Karpas-422 (cell line): Measurements from ENCODE around the gene JOSD2. TPM values are rescaled to one million over a fixed set of nuclear protein-coding genes. Genes with fewer than 3 reads are reported as not detected.

ENCODE experiments used
- DNase-seq: peaks from one replicate; pipeline ENCODE4 v3.0.0-alpha.2; 2015
- H2AFZ ChIP-seq: fragments of 200-600 bp; sonication (generic); 2 replicates; pipeline ENCODE4 v1.6.1; 2014; ENCODE audit warnings: antibody characterized with exemption, low read length, mixed read lengths
- H3K27ac ChIP-seq: fragments of 200-600 bp; sonication (generic); 2 replicates; pipeline ENCODE4 v1.5.1; 2014; ENCODE audit warnings: mild to moderate bottlenecking, low read length, moderate library complexity
- H3K27me3 ChIP-seq: fragments of 200-600 bp; sonication (generic); 2 replicates; pipeline ENCODE4 v1.6.1; 2014; ENCODE audit warnings: low read length, mixed read lengths
- H3K36me3 ChIP-seq: fragments of 200-600 bp; sonication (generic); 2 replicates; pipeline ENCODE4 v1.6.1; 2014; ENCODE audit warnings: low read length, mixed read lengths; ENCODE audit not compliant: insufficient read depth
- H3K4me1 ChIP-seq: fragments of 200-600 bp; sonication (generic); 2 replicates; pipeline ENCODE4 v1.6.1; 2014; ENCODE audit warnings: mild to moderate bottlenecking, low read length, mixed read lengths
- H3K4me2 ChIP-seq: fragments of 200-600 bp; sonication (generic); 2 replicates; pipeline ENCODE4 v1.6.1; 2014; ENCODE audit warnings: low read length, low read depth, mild to moderate bottlenecking; ENCODE audit not compliant: poor library complexity, severe bottlenecking
- H3K4me3 ChIP-seq: fragments of 200-600 bp; sonication (generic); 2 replicates; pipeline ENCODE4 v1.5.1; 2014; ENCODE audit warnings: mild to moderate bottlenecking, antibody characterized with exemption, low read length, mixed read lengths
- H3K79me2 ChIP-seq: fragments of 200-600 bp; sonication (generic); 2 replicates; pipeline ENCODE4 v1.6.1; 2014; ENCODE audit warnings: mild to moderate bottlenecking, low read length, mixed read lengths
- H3K9ac ChIP-seq: fragments of 200-600 bp; sonication (generic); 2 replicates; pipeline ENCODE4 v1.6.0; 2014; ENCODE audit warnings: low read length
- H3K9me2 ChIP-seq: fragments of 200-600 bp; sonication (generic), shearing (Covaris generic); replicated peaks from 2 replicates; pipeline ENCODE4 v1.6.0; 2014; ENCODE audit warnings: mild to moderate bottlenecking, low read length, moderate library complexity; ENCODE audit not compliant: insufficient read depth
- H3K9me3 ChIP-seq: fragments of 300-700, 200-600 bp; sonication (generic); 2 replicates; pipeline ENCODE4 v1.6.1; 2014; ENCODE audit warnings: low read length, mixed read lengths
- H4K20me1 ChIP-seq: fragments of 200-600 bp; sonication (generic); 2 replicates; pipeline ENCODE4 v1.6.1; 2014; ENCODE audit warnings: mild to moderate bottlenecking, antibody characterized with exemption, low read length, low read depth; ENCODE audit not compliant: insufficient read depth
- total RNA-seq: library from RNA; depleted of rRNA; stranded (reverse); fragments of >200 nt; shearing (Covaris generic); gene quantifications from 2 replicates; pipeline ENCODE4 v1.2.3, GENCODE V29; 2014; ENCODE audit warnings: low replicate concordance; rRNA removed

JOSD2 gene
- total RNA-seq, result 15.8 and 42.3 TPM in 2 replicates

DNA sequence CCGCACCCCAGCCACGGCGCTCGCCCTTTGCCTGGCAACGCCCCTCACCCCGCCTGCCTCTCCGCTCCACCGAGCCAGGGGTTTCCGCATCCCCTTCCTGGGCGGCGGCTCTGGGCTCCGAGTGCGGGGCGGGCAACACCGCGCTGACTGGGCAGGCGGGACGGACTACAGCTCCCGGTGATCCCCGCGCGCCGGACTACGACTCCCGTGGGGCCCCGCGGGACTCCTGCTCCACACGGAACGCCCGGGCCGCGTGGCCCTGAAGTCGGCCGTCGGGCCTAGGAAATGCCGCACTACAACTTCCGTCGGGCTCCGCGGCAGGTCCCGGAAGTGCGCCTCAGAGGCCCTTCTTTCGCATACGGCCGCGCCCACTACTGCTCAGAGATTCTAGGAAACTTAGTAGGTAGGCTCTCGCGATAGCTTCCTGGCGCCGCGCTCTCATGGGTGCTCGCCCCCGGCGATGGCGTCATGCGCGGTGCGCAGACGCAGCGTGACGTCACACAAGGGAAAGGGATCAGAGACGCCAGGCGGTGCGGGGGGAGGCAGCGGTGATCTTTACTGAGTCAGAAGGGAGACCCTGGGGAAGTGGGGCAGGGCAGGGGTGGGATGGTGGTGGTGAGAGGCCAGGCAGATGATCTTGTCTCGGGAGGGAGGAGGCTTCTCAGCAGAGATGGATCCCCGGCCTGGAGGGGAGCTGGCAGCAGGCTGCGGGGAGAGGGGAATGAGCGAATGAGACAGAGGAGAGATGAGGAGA lies at the start of gene JOSD2:
TSS of gene JOSD2 (minus strand) at position 123 of the 754 bp plus-strand sequence. CDS start 760 bp downstream, outside the sequence.
- Histone ChIP-seq H3K27ac (peak within 1 kb of the TSS; percentile 12; the same call in 1 of the 2 replicates), H3K9me3 (no peaks in the 10 kb centered on the region), H3K9ac (peak within 1 kb of the TSS; percentile 78), H3K4me1 (peaks cover 16% of the 10 kb centered on the region), H3K4me2 (peak within 1 kb of the TSS; percentile 78), H3K79me2 (no peaks in the 10 kb centered on the region; the same call in 1 of the 2 replicates), H3K27me3 (no peaks in the 10 kb centered on the region), H4K20me1 (no peaks in the 10 kb centered on the region), H3K4me3 (peak within 1 kb of the TSS; percentile 77), H3K36me3 (no peaks in the 10 kb centered on the region), H3K9me2 (no peaks in the 10 kb centered on the region), H2AFZ (peak within 1 kb of the TSS; percentile 66)
- peak; percentile 100 for DNase-seq

DNA sequence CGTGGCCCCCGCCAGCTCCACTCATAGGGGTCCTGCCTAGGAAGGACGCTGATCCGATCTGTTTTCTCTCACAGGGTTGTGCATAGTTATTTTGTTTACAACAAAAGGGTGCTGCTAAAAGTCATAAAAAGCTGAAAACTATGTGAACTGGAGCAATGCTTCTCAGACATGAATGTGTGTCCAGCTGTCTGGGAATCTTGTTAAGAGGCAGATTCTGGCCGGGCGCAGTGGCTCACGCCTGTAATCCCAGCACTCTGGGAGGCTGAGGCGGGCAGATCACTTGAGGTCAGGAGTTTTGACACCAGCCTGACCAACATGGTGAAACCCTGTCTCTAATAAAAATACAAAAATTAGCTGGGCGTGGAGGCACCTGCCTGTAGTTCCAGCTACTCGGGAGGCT lies 48.6 kb upstream of the JOSD2 start:
- H3K27me3 ChIP-seq, result no peaks in the 10 kb centered on the region
- no peak overlapping the region for H3K9ac ChIP-seq
- H3K9me2 ChIP-seq, result no peaks in the 10 kb centered on the region
- peaks cover 9% of the 10 kb centered on the region for H3K4me1 ChIP-seq
- H2AFZ ChIP-seq, result no peak overlapping the region
- no peak for DNase-seq
- no peaks in the 10 kb centered on the region for H3K79me2 ChIP-seq
- H3K9me3 ChIP-seq, result no peaks in the 10 kb centered on the region
- no peak overlapping the region for H3K4me3 ChIP-seq
- no peaks in the 10 kb centered on the region for H3K36me3 ChIP-seq
- H4K20me1 ChIP-seq, result peaks cover 8% of the 10 kb centered on the region; the same call in 1 of the 2 replicates
- no peak overlapping the region for H3K27ac ChIP-seq
- no peak overlapping the region for H3K4me2 ChIP-seq

DNA sequence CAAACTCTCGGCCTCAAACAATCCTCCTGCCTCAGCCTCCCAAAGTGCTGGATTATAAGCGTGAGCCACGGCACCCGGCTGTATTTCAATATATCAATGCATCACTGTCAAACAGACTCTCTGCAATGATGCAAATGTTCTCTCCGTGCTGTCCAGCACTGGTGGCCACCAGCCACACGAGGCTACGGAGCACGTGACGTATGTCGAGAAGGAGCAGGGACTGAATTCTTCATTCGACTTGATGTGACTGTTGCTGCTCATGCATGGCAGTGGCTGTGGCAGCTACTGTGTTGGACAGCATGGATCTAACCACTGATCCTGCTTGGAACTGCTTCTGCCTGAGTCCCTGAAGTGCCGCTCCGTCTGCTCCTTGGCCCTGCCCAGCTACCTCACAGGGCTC lies 47.5 kb upstream of the JOSD2 start:
- H2AFZ ChIP-seq, result no peak overlapping the region
- no peaks in the 10 kb centered on the region for H3K36me3 ChIP-seq
- no peak overlapping the region for H3K4me3 ChIP-seq
- no peaks in the 10 kb centered on the region for H3K27me3 ChIP-seq
- no peak overlapping the region for H3K27ac ChIP-seq
- no peak overlapping the region for H3K9ac ChIP-seq
- no peak for DNase-seq
- H3K9me2 ChIP-seq, result no peaks in the 10 kb centered on the region
- H3K9me3 ChIP-seq, result no peaks in the 10 kb centered on the region
- peaks cover 9% of the 10 kb centered on the region for H3K4me1 ChIP-seq
- H3K4me2 ChIP-seq, result no peak overlapping the region
- H3K79me2 ChIP-seq, result no peaks in the 10 kb centered on the region
- peaks cover 8% of the 10 kb centered on the region; the same call in 1 of the 2 replicates for H4K20me1 ChIP-seq

- no peaks in the 10 kb centered on the region for H3K9me2 ChIP-seq
- DNase-seq, result no peak
- no peak overlapping the region for H3K27ac ChIP-seq
- no peaks in the 10 kb centered on the region for H3K9me3 ChIP-seq
- peaks cover 8% of the 10 kb centered on the region; the same call in 1 of the 2 replicates for H4K20me1 ChIP-seq
- H3K79me2 ChIP-seq, result no peaks in the 10 kb centered on the region
- H3K4me1 ChIP-seq, result peaks cover 9% of the 10 kb centered on the region
- H3K9ac ChIP-seq, result no peak overlapping the region
- no peak overlapping the region for H2AFZ ChIP-seq
- H3K36me3 ChIP-seq, result no peaks in the 10 kb centered on the region
- no peak overlapping the region for H3K4me3 ChIP-seq
- H3K27me3 ChIP-seq, result no peaks in the 10 kb centered on the region
- no peak overlapping the region for H3K4me2 ChIP-seq
Measured at GRCh38 chr19:50558039-50558438, 47.0 kb upstream of the JOSD2 start.

DNA sequence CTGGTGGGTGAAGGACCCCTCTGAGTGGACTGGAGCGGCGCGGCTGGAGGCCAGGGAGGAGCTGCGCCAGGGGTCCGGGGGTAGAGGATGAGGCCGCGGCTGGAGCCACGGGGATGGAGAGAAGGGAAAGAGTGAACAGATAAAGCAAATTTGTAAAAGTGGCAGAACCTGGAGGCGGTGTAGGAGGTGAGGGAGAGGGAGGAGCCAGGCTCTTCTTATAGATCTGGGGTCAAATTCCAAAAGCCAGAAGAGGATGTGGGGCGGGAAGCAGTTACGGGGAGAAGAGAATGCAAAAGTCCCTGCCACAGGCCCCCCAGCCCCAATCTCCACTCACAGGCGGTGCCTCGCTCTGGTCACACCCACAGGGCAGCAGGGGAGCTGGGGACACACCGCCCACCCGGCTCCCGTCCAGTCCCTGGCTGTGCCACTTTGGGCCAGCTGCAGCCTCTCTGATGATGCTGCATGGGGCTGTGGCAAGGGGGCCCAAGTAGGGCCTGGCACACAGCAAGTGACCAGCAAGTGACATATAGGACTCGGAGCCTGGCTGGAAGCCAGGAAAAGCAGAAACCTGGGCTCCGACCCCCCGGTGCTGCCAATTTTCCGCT lies 46.1 kb upstream of the JOSD2 start:
- Histone ChIP-seq H3K27me3 (no peaks in the 10 kb centered on the region), H3K9me2 (no peaks in the 10 kb centered on the region), H3K9me3 (no peaks in the 10 kb centered on the region), H3K4me2 (no peak overlapping the region), H3K9ac (no peak overlapping the region), H4K20me1 (peaks cover 8% of the 10 kb centered on the region; the same call in 1 of the 2 replicates), H2AFZ (no peak overlapping the region), H3K4me1 (peaks cover 9% of the 10 kb centered on the region), H3K79me2 (no peaks in the 10 kb centered on the region), H3K4me3 (no peak overlapping the region), H3K36me3 (no peaks in the 10 kb centered on the region), H3K27ac (no peak overlapping the region)
- DNase-seq, result no peak

DNA sequence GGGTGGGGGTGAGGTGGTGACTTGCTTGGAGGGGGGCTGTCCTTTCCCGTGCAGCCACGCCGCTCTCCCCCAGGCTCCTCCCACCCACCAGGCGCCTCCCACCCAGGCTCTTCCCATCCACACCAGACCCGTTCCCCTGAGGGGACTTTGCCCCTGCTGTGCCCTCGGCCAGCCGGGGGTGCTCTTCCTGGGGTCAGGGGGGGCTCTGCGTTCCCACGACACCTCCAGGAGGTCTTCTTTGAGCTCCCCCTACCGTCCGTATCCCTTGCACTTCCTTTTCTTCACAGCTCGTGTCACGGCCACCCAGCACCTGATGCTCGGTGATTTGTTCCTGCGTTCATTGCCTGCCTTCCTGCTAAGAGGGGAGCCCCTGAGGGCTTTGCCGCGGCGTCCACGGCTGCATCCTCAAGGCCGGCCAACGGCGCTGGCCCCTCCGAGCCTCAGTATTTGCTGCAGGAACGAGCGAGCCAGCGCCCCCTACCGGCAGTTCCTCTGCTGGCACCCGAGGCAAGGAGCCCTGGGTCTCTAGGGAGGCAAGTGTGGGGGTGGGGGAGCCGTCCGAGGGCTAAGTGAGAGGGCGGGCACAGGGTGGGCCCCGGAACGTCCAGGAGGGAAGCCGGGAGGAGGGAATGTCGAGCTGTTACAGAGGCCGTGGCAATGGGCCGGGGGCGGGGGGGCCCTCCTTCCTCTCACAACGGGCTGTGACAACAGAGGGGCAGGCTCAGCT lies 45.5 kb upstream of the JOSD2 start:
- Histone ChIP-seq H2AFZ (peak overlapping the region; percentile 87; the same call in 1 of the 2 replicates), H3K9me3 (no peaks in the 10 kb centered on the region), H3K36me3 (no peaks in the 10 kb centered on the region), H3K4me1 (peaks cover 9% of the 10 kb centered on the region), H3K9ac (peak overlapping the region; percentile 53), H4K20me1 (peaks cover 12% of the 10 kb centered on the region; the same call in 1 of the 2 replicates), H3K27ac (no peak overlapping the region), H3K4me2 (peak overlapping the region; percentile 63), H3K9me2 (no peaks in the 10 kb centered on the region), H3K27me3 (no peaks in the 10 kb centered on the region), H3K79me2 (no peaks in the 10 kb centered on the region), H3K4me3 (peak overlapping the region; percentile 49; the same call in 1 of the 2 replicates)
- DNase-seq, result peak; percentile 95

GRCh38 chr19:50555450-50556281 lies 44.7 kb upstream of the JOSD2 start:
- Histone ChIP-seq H3K9me3 (no peaks in the 10 kb centered on the region), H3K4me1 (peaks cover 9% of the 10 kb centered on the region), H3K4me3 (no peak overlapping the region), H2AFZ (no peak overlapping the region), H3K27ac (no peak overlapping the region), H3K4me2 (peak overlapping the region; percentile 63), H3K9me2 (no peaks in the 10 kb centered on the region), H3K36me3 (no peaks in the 10 kb centered on the region), H4K20me1 (peaks cover 12% of the 10 kb centered on the region; the same call in 1 of the 2 replicates), H3K9ac (0 out of 2 replicates have a peak overlapping the region, but pooled peaks have one; percentile 53), H3K79me2 (no peaks in the 10 kb centered on the region), H3K27me3 (no peaks in the 10 kb centered on the region)
- no peak for DNase-seq
